C4-2B (cell line): ENCODE data around the gene VPS8.

Experiments
- ZFX ChIP-seq: fragments of 450-650 bp; IDR thresholded peaks from 2 replicates; pipeline ENCODE4 v1.6.1; 2017
- TF ChIP-seq, protein P1 (sequence below): fragments of 450-650 bp; conservative IDR thresholded peaks from 2 replicates; pipeline ENCODE4 v1.5.1; 2017; ENCODE audit warnings: mild to moderate bottlenecking

DNA sequence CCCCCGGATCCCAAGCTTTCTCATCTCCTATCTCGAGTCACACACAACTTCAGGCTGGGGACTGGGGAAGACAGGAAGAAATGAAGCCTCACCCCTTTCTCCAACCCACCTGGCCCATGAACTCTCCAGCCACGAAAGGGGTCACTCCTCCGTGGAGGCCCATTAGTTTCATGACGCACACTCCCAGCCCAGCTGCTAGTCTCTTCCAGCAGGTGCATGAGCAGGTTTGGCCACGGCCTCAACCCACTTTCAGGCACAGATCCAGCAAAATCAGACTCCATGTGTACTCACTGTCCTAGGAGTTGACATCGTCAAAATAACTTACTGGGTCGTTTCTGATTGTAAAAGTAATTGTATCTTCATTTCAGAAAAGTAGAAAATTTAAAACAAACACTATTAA, 264.3 kb downstream of the VPS8 start:
- TF ChIP-seq, protein P1, sequence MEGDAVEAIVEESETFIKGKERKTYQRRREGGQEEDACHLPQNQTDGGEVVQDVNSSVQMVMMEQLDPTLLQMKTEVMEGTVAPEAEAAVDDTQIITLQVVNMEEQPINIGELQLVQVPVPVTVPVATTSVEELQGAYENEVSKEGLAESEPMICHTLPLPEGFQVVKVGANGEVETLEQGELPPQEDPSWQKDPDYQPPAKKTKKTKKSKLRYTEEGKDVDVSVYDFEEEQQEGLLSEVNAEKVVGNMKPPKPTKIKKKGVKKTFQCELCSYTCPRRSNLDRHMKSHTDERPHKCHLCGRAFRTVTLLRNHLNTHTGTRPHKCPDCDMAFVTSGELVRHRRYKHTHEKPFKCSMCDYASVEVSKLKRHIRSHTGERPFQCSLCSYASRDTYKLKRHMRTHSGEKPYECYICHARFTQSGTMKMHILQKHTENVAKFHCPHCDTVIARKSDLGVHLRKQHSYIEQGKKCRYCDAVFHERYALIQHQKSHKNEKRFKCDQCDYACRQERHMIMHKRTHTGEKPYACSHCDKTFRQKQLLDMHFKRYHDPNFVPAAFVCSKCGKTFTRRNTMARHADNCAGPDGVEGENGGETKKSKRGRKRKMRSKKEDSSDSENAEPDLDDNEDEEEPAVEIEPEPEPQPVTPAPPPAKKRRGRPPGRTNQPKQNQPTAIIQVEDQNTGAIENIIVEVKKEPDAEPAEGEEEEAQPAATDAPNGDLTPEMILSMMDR = no peak
- TF ChIP-seq ZFX = no peak
